HepG2 (cell line): ENCODE measurements around the gene COX14. TPM values are rescaled to one million over a fixed set of nuclear protein-coding genes. Genes with fewer than 3 reads are reported as not detected.

ENCODE experiments used
- CCDC6 ChIP-seq: sonication (generic); formaldehyde crosslinking; IDR thresholded peaks from 2 replicates; pipeline ENCODE4 v1.8.1; 2022; ENCODE audit warnings: mild to moderate bottlenecking, missing genetic modification reagents, moderate library complexity
- FOXA3 ChIP-seq: IDR thresholded peaks from 2 replicates; pipeline ENCODE4 v1.6.1; 2016; ENCODE audit warnings: missing genetic modification reagents, missing compliant biosample characterization
- FOXO1 ChIP-seq: sonication (generic); formaldehyde crosslinking; IDR thresholded peaks from 2 replicates; pipeline ENCODE4 v1.4.0; 2020; ENCODE audit warnings: missing genetic modification reagents
- GATAD2A ChIP-seq: IDR thresholded peaks from 2 replicates; pipeline ENCODE4 v1.6.1; 2016
- IRF2 ChIP-seq: IDR thresholded peaks from 2 replicates; pipeline ENCODE4 v1.6.1; 2018; ENCODE audit warnings: missing genetic modification reagents, missing compliant biosample characterization
- KDM5B ChIP-seq: sonication (generic); formaldehyde crosslinking; IDR thresholded peaks from 2 replicates; pipeline ENCODE4 v1.4.0; 2020; ENCODE audit warnings: missing genetic modification reagents, mild to moderate bottlenecking, borderline replicate concordance
- MNT ChIP-seq: fragments of 450-650 bp; IDR thresholded peaks from 2 replicates; pipeline ENCODE4 v1.6.1; 2016
- NR2F1 ChIP-seq, 2 experiments: fragments of 450-650 bp in 1 of 2; formaldehyde crosslinking in 1 of 2; IDR thresholded peaks; 2 replicates each; pipeline versions ENCODE4 v1.5.0 to v1.6.1; 2016 to 2020; ENCODE audit warnings: mild to moderate bottlenecking in 1 of 2, missing compliant biosample characterization in 1 of 2, missing genetic modification reagents in 1 of 2, moderate library complexity in 1 of 2
- NR2F6 ChIP-seq, 2 experiments: IDR thresholded peaks; 2 replicates each; pipeline ENCODE4 v1.6.1; 2016; ENCODE audit warnings: antibody characterized with exemption in 1 of 2, mild to moderate bottlenecking in 1 of 2
- PCBP2 ChIP-seq: fragments of 200-400 bp; formaldehyde crosslinking; optimal IDR thresholded peaks from 2 replicates; pipeline ENCODE3; 2018; ENCODE audit warnings: low read length, low read depth; ENCODE audit not compliant: poor library complexity, severe bottlenecking
- PITX1 ChIP-seq: sonication (generic); formaldehyde crosslinking; IDR thresholded peaks from 2 replicates; pipeline ENCODE4 v1.5.1; 2020; ENCODE audit warnings: mild to moderate bottlenecking, missing genetic modification reagents
- POLR2G ChIP-seq: fragments of 200-400 bp; formaldehyde crosslinking; IDR thresholded peaks from 2 replicates; pipeline ENCODE4 v1.6.1; 2018; ENCODE audit warnings: mild to moderate bottlenecking, low read depth, low read length, moderate library complexity
- RFXAP ChIP-seq: sonication (generic); formaldehyde crosslinking; IDR thresholded peaks from 2 replicates; pipeline ENCODE4 v1.4.0; 2020; ENCODE audit warnings: missing genetic modification reagents, borderline replicate concordance
- ZKSCAN8 ChIP-seq: IDR thresholded peaks from 2 replicates; pipeline ENCODE4 v1.6.1; 2016; ENCODE audit warnings: borderline replicate concordance, missing genetic modification reagents, missing compliant biosample characterization
- ZNF33A ChIP-seq: sonication (generic); formaldehyde crosslinking; IDR thresholded peaks from 2 replicates; pipeline ENCODE4 v1.5.1; 2020; ENCODE audit warnings: missing genetic modification reagents, mild to moderate bottlenecking, moderate library complexity, borderline replicate concordance
- ZNF34 ChIP-seq: sonication (generic); formaldehyde crosslinking; IDR thresholded peaks from 2 replicates; pipeline ENCODE4 v1.4.0; 2020; ENCODE audit warnings: mild to moderate bottlenecking, missing genetic modification reagents, borderline replicate concordance
- ZNF501 ChIP-seq: sonication (generic); formaldehyde crosslinking; IDR thresholded peaks from 2 replicates; pipeline ENCODE4 v1.5.1; 2020; ENCODE audit warnings: mild to moderate bottlenecking, moderate library complexity, missing genetic modification reagents
- ZNF570 ChIP-seq: sonication (generic); formaldehyde crosslinking; IDR thresholded peaks from 2 replicates; pipeline ENCODE4 v1.4.0; 2020; ENCODE audit warnings: mild to moderate bottlenecking, missing genetic modification reagents, borderline replicate concordance
- ZNF678 ChIP-seq: sonication (generic); formaldehyde crosslinking; IDR thresholded peaks from 2 replicates; pipeline ENCODE4 v1.4.0; 2020; ENCODE audit warnings: mild to moderate bottlenecking, missing genetic modification reagents
- ZNF768 ChIP-seq: sonication (generic); formaldehyde crosslinking; IDR thresholded peaks from 2 replicates; pipeline ENCODE4 v1.4.0; 2020; ENCODE audit warnings: missing genetic modification reagents
- polyA plus RNA-seq, 8 experiments: library from polyadenylated mRNA; depleted of rRNA in 3 of 8; stranded (reverse) in 7 of 8; unstranded in 1 of 8; fragments of >200 nt; fragmentation: Illumina TruSeq in 4 of 8; extraction: Trizol in 4 of 8; gene quantifications; 2 replicates each; pipeline versions ENCODE4 v1.2.1 to v1.2.3, GENCODE V29; 2011 to 2016; ENCODE audit warnings: low read depth in 4 of 8, missing spikeins in 1 of 8, mixed read lengths in 1 of 8; ENCODE audit not compliant: insufficient read depth in 1 of 8
- total RNA-seq, 5 experiments: library from RNA; depleted of rRNA; stranded (reverse); fragments of >200 nt; fragmentation: Illumina TruSeq; extraction: Trizol; gene quantifications; 2 replicates each; pipeline ENCODE4 v1.2.3, GENCODE V29; 2016; ENCODE audit warnings: low read depth in 1 of 5
- TF ChIP-seq, protein P1 (sequence below): sonication (generic); formaldehyde crosslinking; IDR thresholded peaks from 2 replicates; pipeline ENCODE4 v1.5.1; 2020; ENCODE audit warnings: missing genetic modification reagents, mild to moderate bottlenecking, borderline replicate concordance
- TF ChIP-seq, protein P2 (sequence below): sonication (generic); formaldehyde crosslinking; IDR thresholded peaks from 2 replicates; pipeline ENCODE4 v1.4.0; 2020; ENCODE audit warnings: missing genetic modification reagents, borderline replicate concordance

Gene COX14
- total and polyA plus RNA-seq, 2 of the 13 experiments (the other 11 are each of a cell fraction or from before 2014, with no cell fraction given), result 53.0 to 71.6 TPM

DNA sequence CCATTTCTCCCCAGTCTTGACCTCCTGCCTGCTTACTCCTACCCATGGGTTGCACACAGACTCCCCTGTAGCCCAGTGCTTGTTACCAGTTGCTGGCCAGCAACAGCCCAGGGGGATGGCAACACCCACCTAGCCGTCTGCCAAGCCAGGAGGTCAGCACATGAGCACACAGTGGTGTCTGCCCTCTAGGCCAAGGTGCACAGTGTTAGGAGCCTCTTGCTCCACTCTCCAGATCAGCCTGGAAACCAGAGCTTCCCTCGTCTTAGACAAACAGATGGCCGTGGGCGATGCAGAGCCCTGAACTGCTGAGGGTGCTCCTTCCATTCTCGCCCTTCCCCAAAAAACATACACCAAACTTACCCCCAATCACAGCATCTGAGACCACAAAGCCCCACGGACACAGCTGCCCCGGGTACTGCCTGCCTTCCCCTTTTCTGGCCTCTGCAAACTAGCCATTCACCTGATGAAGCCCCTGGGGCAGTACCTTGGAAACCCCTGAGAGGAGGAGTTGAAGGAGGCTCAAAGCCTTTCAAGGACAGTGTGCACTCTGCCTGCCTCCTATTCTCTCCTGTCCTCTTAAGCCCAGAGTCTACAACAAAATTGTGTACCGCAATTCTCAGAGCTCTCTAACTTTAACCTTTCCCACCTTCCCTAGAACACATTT, 9.3 kb upstream of the COX14 start (continued):
- peak; percentile 31 to 43; a peak in 1 of 4 replicates for TF ChIP-seq NR2F1 (CRISPR knock-in tag; IDR thresholded peaks at IDR 0.05)
- peak; percentile 53; the same call in 1 of the 2 replicates for TF ChIP-seq NR2F6 (IDR thresholded peaks at IDR 0.05)
- peak; percentile 73 for TF ChIP-seq NR2F6 (CRISPR knock-in tag; IDR thresholded peaks at IDR 0.05)
- TF ChIP-seq KDM5B (CRISPR knock-in tag), result no peak; the same call in 1 of the 2 replicates
- TF ChIP-seq PCBP2, result no peak
- TF ChIP-seq ZKSCAN8 (CRISPR knock-in tag), result no peak
- 0 out of 2 replicates have a peak, but pooled peaks have one; percentile 67 for TF ChIP-seq RFXAP
- peak; percentile 43; the same call in 1 of the 2 replicates for TF ChIP-seq POLR2G
- TF ChIP-seq ZNF33A (CRISPR knock-in tag), result no peak
- TF ChIP-seq MNT, result no peak
- peak; percentile 33; the same call in 1 of the 2 replicates for TF ChIP-seq ZNF768 (CRISPR knock-in tag)
- TF ChIP-seq FOXO1, result peak; percentile 35; the same call in 1 of the 2 replicates
- peak; percentile 52; the same call in 1 of the 2 replicates for TF ChIP-seq GATAD2A (CRISPR knock-in tag)
- TF ChIP-seq, protein P1, sequence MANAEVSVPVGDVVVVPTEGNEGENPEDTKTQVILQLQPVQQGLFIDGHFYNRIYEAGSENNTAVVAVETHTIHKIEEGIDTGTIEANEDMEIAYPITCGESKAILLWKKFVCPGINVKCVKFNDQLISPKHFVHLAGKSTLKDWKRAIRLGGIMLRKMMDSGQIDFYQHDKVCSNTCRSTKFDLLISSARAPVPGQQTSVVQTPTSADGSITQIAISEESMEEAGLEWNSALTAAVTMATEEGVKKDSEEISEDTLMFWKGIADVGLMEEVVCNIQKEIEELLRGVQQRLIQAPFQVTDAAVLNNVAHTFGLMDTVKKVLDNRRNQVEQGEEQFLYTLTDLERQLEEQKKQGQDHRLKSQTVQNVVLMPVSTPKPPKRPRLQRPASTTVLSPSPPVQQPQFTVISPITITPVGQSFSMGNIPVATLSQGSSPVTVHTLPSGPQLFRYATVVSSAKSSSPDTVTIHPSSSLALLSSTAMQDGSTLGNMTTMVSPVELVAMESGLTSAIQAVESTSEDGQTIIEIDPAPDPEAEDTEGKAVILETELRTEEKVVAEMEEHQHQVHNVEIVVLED (CRISPR knock-in tag), result peak; percentile 26; the same call in 1 of the 2 replicates
- no peak for TF ChIP-seq ZNF678
- TF ChIP-seq IRF2 (CRISPR knock-in tag), result 0 out of 2 replicates have a peak, but pooled peaks have one; percentile 26
- TF ChIP-seq ZNF501, result no peak
- TF ChIP-seq, protein P2, sequence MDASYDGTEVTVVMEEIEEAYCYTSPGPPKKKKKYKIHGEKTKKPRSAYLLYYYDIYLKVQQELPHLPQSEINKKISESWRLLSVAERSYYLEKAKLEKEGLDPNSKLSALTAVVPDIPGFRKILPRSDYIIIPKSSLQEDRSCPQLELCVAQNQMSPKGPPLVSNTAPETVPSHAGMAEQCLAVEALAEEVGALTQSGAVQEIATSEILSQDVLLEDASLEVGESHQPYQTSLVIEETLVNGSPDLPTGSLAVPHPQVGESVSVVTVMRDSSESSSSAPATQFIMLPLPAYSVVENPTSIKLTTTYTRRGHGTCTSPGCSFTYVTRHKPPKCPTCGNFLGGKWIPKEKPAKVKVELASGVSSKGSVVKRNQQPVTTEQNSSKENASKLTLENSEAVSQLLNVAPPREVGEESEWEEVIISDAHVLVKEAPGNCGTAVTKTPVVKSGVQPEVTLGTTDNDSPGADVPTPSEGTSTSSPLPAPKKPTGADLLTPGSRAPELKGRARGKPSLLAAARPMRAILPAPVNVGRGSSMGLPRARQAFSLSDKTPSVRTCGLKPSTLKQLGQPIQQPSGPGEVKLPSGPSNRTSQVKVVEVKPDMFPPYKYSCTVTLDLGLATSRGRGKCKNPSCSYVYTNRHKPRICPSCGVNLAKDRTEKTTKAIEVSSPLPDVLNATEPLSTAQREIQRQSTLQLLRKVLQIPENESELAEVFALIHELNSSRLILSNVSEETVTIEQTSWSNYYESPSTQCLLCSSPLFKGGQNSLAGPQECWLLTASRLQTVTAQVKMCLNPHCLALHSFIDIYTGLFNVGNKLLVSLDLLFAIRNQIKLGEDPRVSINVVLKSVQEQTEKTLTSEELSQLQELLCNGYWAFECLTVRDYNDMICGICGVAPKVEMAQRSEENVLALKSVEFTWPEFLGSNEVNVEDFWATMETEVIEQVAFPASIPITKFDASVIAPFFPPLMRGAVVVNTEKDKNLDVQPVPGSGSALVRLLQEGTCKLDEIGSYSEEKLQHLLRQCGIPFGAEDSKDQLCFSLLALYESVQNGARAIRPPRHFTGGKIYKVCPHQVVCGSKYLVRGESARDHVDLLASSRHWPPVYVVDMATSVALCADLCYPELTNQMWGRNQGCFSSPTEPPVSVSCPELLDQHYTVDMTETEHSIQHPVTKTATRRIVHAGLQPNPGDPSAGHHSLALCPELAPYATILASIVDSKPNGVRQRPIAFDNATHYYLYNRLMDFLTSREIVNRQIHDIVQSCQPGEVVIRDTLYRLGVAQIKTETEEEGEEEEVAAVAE, result peak; percentile 36; the same call in 1 of the 2 replicates
- TF ChIP-seq PITX1 (CRISPR knock-in tag), result peak; percentile 15; the same call in 1 of the 2 replicates
- TF ChIP-seq FOXA3 (CRISPR knock-in tag), result 0 out of 2 replicates have a peak, but pooled peaks have one; percentile 11
- no peak for TF ChIP-seq ZNF34 (CRISPR knock-in tag)
- no peak for TF ChIP-seq ZNF570 (CRISPR knock-in tag)
- peak; percentile 44; the same call in 1 of the 2 replicates for TF ChIP-seq CCDC6 (CRISPR knock-in tag)
